Erythroblast (primary cell): Measurements from ENCODE around the gene KMT5C.

Experiments used
- GATA1 ChIP-seq: IDR thresholded peaks from 2 replicates; pipeline ENCODE4 v1.6.1; 2011; ENCODE audit warnings: low read depth, mild to moderate bottlenecking, control low read depth, low read length, moderate library complexity
- POLR2A ChIP-seq: IDR thresholded peaks from 2 replicates; pipeline ENCODE4 v1.6.1; 2011; ENCODE audit warnings: mild to moderate bottlenecking, low read length

DNA sequence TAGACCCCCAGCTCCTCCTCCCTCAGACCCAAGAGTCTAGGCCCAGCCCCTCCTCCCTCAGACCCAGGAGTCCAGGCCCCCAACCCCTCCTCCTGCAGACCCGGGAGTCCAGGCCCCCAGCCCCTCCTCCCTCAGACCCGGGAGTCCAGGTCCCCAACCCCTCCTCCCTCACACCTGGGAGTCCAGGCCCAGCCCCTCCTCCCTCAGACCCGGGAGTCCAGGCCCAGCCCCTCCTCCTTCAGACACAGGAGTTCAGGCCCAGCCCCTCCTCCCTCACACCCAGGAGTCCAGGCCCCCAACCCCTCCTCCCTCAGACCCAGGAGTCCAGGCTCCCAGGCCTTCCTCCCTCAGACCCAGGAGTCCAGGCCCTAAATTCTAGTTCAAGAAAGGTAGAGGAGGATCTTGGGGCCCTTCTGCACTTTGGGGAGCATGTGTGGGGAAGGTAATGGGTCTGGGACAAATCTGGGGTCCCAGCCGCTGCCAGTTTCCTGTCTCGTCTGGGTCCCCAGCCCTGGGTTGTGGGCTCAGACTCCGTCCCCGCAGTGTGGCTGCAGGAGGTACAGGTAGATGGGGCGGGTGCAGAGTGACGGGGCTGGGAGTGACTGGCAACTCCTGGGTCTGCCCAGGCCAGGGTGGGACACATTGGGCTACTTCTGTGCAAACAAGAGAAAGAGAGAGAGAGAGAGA is 33.8 kb downstream of the KMT5C start:
- TF ChIP-seq POLR2A: no peak
- TF ChIP-seq GATA1: no peak
